HepG2 (cell line): ENCODE data around the gene LGR6. TPM values are rescaled to one million over a fixed set of nuclear protein-coding genes. Genes with fewer than 3 reads are reported as not detected.
A peak's percentile ranks its signal among the peaks of the same experiment; 100 is the strongest.

ENCODE experiments used
- ATM ChIP-seq: fragments of 450-650 bp; IDR thresholded peaks from 2 replicates; pipeline ENCODE4 v1.7.1; 2017; ENCODE audit warnings: mild to moderate bottlenecking, borderline replicate concordance
- CCAR2 ChIP-seq: fragments of 200-400 bp; formaldehyde crosslinking; optimal IDR thresholded peaks from 2 replicates; pipeline ENCODE3; 2018; ENCODE audit warnings: low read depth, mild to moderate bottlenecking, low read length, moderate library complexity
- DMAP1 ChIP-seq: IDR thresholded peaks from 2 replicates; pipeline ENCODE4 v1.6.1; 2016
- FOSL2 ChIP-seq: sonication (generic); formaldehyde crosslinking; IDR thresholded peaks from 2 replicates; pipeline ENCODE4 v1.4.0; 2020; ENCODE audit warnings: missing genetic modification reagents
- HCFC1 ChIP-seq: fragments of 150-350 bp; IDR thresholded peaks from 2 replicates; pipeline ENCODE4 v1.6.1; 2014; ENCODE audit warnings: low read depth, low read length
- HDAC1 ChIP-seq: sonication (generic); formaldehyde crosslinking; IDR thresholded peaks from 2 replicates; pipeline ENCODE4 v1.5.1; 2020; ENCODE audit warnings: mild to moderate bottlenecking, missing genetic modification reagents
- HNRNPK ChIP-seq: fragments of 200-400 bp; formaldehyde crosslinking; IDR thresholded peaks from 2 replicates; pipeline ENCODE4 v1.6.1; 2018; ENCODE audit warnings: low read length, low read depth, moderate library complexity, mild to moderate bottlenecking; ENCODE audit not compliant: poor library complexity, severe bottlenecking
- RAD51 ChIP-seq: fragments of 450-650 bp; IDR thresholded peaks from 2 replicates; pipeline ENCODE4 v1.6.1; 2016; ENCODE audit warnings: borderline replicate concordance
- ZNF792 ChIP-seq: IDR thresholded peaks from 2 replicates; pipeline ENCODE4 v1.6.1; 2016
- ZZZ3 ChIP-seq: sonication (generic); formaldehyde crosslinking; IDR thresholded peaks from 2 replicates; pipeline ENCODE4 v1.4.0; 2020; ENCODE audit warnings: missing genetic modification reagents, mild to moderate bottlenecking, borderline replicate concordance
- polyA plus RNA-seq, 8 experiments: library from polyadenylated mRNA; depleted of rRNA in 3 of 8; stranded (reverse) in 7 of 8; unstranded in 1 of 8; fragments of >200 nt; fragmentation: Illumina TruSeq in 4 of 8; extraction: Trizol in 4 of 8; gene quantifications; 2 replicates each; pipeline versions ENCODE4 v1.2.1 to v1.2.3, GENCODE V29; 2011 to 2016; ENCODE audit warnings: low read depth in 4 of 8, missing spikeins in 1 of 8, mixed read lengths in 1 of 8; ENCODE audit not compliant: insufficient read depth in 1 of 8
- total RNA-seq, 5 experiments: library from RNA; depleted of rRNA; stranded (reverse); fragments of >200 nt; fragmentation: Illumina TruSeq; extraction: Trizol; gene quantifications; 2 replicates each; pipeline ENCODE4 v1.2.3, GENCODE V29; 2016; ENCODE audit warnings: low read depth in 1 of 5
- TF ChIP-seq, protein P1 (sequence below): sonication (generic); formaldehyde crosslinking; IDR thresholded peaks from 2 replicates; pipeline ENCODE4 v1.4.0; 2020; ENCODE audit warnings: missing genetic modification reagents, borderline replicate concordance
- TF ChIP-seq, protein P2 (sequence below), 2 experiments: fragments of 450-650 bp in 1 of 2; sonication (generic) in 1 of 2; formaldehyde crosslinking; IDR thresholded peaks; 2 replicates each; pipeline versions ENCODE4 v1.5.0 to v1.8.0; 2020 to 2022; ENCODE audit warnings: mild to moderate bottlenecking in 1 of 2, missing genetic modification reagents in 1 of 2
- TF ChIP-seq, protein P3 (sequence below): IDR thresholded peaks from 2 replicates; pipeline ENCODE4 v1.6.1; 2016
- TF ChIP-seq, protein P4 (sequence below): sonication (generic); formaldehyde crosslinking; conservative IDR thresholded peaks from 2 replicates; pipeline ENCODE4 v1.4.0; 2020; ENCODE audit warnings: missing genetic modification reagents

LGR6 gene
- total and polyA plus RNA-seq, 2 of the 13 experiments (the other 11 are each of a cell fraction or from before 2014, with no cell fraction given) = 0.07 TPM; not detected in 1

DNA sequence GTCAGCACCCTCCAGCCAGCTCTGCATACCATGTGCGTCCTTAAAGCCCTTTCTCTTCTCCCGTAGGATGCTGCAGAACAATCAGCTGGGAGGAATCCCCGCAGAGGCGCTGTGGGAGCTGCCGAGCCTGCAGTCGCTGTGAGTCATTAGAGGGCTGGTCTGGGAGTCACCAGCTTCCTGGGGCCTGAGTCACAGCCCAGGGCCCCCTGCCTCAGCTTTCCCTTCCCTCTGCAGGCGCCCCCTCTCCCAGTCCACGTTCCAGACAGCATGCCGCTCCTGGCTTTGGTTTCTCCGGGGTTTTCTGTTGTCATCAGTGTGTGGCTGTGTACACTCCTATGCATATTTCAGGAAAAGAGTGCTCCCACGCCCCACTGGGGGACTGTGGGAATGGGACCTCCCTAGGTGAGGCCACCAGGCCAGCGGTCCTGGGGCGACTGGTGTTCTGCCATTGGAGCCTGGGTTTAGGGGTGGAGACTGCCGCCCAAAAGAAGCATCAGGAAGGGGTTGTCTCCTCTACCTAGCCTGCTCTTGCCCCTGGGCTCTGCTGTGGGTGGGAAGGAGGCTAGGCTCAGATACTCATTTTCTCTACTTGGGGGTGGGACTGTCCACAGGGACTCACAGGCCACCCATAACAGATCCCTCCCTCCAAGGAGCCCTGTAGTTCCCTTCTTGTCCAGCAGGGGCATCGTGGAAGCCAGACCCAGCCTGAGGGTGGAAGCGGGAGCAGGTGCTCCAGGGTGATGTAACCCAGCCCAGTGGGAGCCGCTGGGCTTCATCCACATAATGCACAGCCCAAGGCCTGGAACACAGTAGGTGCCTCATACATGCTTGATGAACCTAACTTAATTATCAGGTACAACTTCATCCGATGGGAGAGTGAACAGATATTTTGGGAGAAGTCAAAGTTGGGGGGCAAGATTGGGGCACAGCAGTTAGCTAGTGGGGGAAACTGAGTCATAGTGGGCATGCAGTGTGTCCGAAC is 42.5 kb downstream of the LGR6 start (continued):
- TF ChIP-seq, protein P1, sequence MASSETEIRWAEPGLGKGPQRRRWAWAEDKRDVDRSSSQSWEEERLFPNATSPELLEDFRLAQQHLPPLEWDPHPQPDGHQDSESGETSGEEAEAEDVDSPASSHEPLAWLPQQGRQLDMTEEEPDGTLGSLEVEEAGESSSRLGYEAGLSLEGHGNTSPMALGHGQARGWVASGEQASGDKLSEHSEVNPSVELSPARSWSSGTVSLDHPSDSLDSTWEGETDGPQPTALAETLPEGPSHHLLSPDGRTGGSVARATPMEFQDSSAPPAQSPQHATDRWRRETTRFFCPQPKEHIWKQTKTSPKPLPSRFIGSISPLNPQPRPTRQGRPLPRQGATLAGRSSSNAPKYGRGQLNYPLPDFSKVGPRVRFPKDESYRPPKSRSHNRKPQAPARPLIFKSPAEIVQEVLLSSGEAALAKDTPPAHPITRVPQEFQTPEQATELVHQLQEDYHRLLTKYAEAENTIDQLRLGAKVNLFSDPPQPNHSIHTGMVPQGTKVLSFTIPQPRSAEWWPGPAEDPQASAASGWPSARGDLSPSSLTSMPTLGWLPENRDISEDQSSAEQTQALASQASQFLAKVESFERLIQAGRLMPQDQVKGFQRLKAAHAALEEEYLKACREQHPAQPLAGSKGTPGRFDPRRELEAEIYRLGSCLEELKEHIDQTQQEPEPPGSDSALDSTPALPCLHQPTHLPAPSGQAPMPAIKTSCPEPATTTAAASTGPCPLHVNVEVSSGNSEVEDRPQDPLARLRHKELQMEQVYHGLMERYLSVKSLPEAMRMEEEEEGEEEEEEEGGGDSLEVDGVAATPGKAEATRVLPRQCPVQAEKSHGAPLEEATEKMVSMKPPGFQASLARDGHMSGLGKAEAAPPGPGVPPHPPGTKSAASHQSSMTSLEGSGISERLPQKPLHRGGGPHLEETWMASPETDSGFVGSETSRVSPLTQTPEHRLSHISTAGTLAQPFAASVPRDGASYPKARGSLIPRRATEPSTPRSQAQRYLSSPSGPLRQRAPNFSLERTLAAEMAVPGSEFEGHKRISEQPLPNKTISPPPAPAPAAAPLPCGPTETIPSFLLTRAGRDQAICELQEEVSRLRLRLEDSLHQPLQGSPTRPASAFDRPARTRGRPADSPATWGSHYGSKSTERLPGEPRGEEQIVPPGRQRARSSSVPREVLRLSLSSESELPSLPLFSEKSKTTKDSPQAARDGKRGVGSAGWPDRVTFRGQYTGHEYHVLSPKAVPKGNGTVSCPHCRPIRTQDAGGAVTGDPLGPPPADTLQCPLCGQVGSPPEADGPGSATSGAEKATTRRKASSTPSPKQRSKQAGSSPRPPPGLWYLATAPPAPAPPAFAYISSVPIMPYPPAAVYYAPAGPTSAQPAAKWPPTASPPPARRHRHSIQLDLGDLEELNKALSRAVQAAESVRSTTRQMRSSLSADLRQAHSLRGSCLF = no peak
- TF ChIP-seq FOSL2 (CRISPR knock-in tag) (peak; percentile 85), CCAR2 (no peak), HDAC1 (CRISPR knock-in tag) (no peak), RAD51 (no peak), HCFC1 (no peak), ATM (no peak), ZNF792 (CRISPR knock-in tag) (no peak), DMAP1 (CRISPR knock-in tag) (no peak), ZZZ3 (CRISPR knock-in tag) (no peak), HNRNPK (no peak)
- TF ChIP-seq, protein P2, sequence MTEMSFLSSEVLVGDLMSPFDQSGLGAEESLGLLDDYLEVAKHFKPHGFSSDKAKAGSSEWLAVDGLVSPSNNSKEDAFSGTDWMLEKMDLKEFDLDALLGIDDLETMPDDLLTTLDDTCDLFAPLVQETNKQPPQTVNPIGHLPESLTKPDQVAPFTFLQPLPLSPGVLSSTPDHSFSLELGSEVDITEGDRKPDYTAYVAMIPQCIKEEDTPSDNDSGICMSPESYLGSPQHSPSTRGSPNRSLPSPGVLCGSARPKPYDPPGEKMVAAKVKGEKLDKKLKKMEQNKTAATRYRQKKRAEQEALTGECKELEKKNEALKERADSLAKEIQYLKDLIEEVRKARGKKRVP (CRISPR knock-in tag; IDR thresholded peaks at IDR 0.05) = peak in 1 of 2 experiments; percentile 93; a peak in 2 of 4 replicates
- TF ChIP-seq, protein P3, sequence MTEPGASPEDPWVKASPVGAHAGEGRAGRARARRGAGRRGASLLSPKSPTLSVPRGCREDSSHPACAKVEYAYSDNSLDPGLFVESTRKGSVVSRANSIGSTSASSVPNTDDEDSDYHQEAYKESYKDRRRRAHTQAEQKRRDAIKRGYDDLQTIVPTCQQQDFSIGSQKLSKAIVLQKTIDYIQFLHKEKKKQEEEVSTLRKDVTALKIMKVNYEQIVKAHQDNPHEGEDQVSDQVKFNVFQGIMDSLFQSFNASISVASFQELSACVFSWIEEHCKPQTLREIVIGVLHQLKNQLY (CRISPR knock-in tag) = no peak
- TF ChIP-seq, protein P4, sequence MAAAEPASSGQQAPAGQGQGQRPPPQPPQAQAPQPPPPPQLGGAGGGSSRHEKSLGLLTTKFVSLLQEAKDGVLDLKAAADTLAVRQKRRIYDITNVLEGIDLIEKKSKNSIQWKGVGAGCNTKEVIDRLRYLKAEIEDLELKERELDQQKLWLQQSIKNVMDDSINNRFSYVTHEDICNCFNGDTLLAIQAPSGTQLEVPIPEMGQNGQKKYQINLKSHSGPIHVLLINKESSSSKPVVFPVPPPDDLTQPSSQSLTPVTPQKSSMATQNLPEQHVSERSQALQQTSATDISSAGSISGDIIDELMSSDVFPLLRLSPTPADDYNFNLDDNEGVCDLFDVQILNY = no peak
